ENCODE measurements around the gene RPL15. TPM values are rescaled to one million over a fixed set of nuclear protein-coding genes. Genes with fewer than 3 reads are reported as not detected.
"Not testable (repeated sequence)": the region's sequence is repeated elsewhere in the genome, so short reads cannot be mapped to it uniquely, and the experiment has no call there.

Gene RPL15
- total RNA-seq, 2 donors from 2014 or later, result 2,011 to 2,129 TPM

GRCh38 chr3:23918331-23918730 lies 1.4 kb downstream of the RPL15 start:
- not testable (repeated sequence) for H3K4me1 ChIP-seq (ENCODE audit: control insufficient read depth, insufficient read depth, low read length); H3K9me3 Mint-ChIP-seq; H3K27me3 Mint-ChIP-seq (ENCODE audit: insufficient read depth); H3K27ac ChIP-seq (ENCODE audit: low read depth, low read length); DNase-seq; H3K9me3 ChIP-seq (ENCODE audit: control insufficient read depth, low read length); H3K27me3 ChIP-seq (ENCODE audit: control insufficient read depth, insufficient read depth, low read length, poor library complexity, severe bottlenecking)
- H3K4me3 ChIP-seq (ENCODE audit: low read length), result peak overlapping the region; percentile 95
- Mint-ChIP-seq H3K4me1 (peaks cover 34% of the 10 kb centered on the region), H3K27ac (peak overlapping the region; percentile 99), H3K4me3 (peak overlapping the region; percentile 100), H3K36me3 (ENCODE audit: low read depth) (peaks cover 39% of the 10 kb centered on the region)
- WGBS, 2 experiments (ENCODE audit: insufficient coverage in 1 of 2, insufficient read length in 1 of 2), result 33 to 92% methylated on average over 1 to 12 of the region's 12 CpGs
- peaks cover 36% of the 10 kb centered on the region for H3K36me3 ChIP-seq (ENCODE audit: control insufficient read depth, insufficient read depth, low read length)
- peak overlapping the region; percentile 88 for H3K9ac ChIP-seq (ENCODE audit: extremely low read depth, low read length, poor library complexity, severe bottlenecking)

GRCh38 chr3:23919628-23920027 lies 2.7 kb downstream of the RPL15 start:
- WGBS, 2 experiments (ENCODE audit: insufficient coverage in 1 of 2, insufficient read length in 1 of 2), result 98 to 100% methylated on average over 1 to 2 of the region's 2 CpGs
- peaks cover 28% of the 10 kb centered on the region for H3K4me1 Mint-ChIP-seq
- no peak overlapping the region for H3K27ac Mint-ChIP-seq

GRCh38 chr3:23920151-23920655 lies 3.3 kb downstream of the RPL15 start:
- Histone ChIP-seq H3K4me3 (ENCODE audit: low read length) (peak overlapping the region; percentile 68), H3K27me3 (ENCODE audit: control insufficient read depth, insufficient read depth, low read length, poor library complexity, severe bottlenecking) (no peaks in the 10 kb centered on the region), H3K36me3 (ENCODE audit: control insufficient read depth, insufficient read depth, low read length) (peaks cover 32% of the 10 kb centered on the region), H3K27ac (ENCODE audit: low read depth, low read length) (no peak overlapping the region), H3K9ac (ENCODE audit: extremely low read depth, low read length, poor library complexity, severe bottlenecking) (peak overlapping the region; percentile 16), H3K4me1 (ENCODE audit: control insufficient read depth, insufficient read depth, low read length) (no peaks in the 10 kb centered on the region), H3K9me3 (ENCODE audit: control insufficient read depth, low read length) (no peaks in the 10 kb centered on the region)
- H3K4me3 Mint-ChIP-seq, result peak overlapping the region; percentile 100
- H3K27me3 Mint-ChIP-seq (ENCODE audit: insufficient read depth), result peaks cover 2% of the 10 kb centered on the region
- TF ChIP-seq CTCF (conservative IDR thresholded peaks at IDR 0.05), result no peak
- 93 to 100% methylated on average over 5 of the region's 5 CpGs for WGBS, 2 experiments (ENCODE audit: insufficient coverage in 1 of 2, insufficient read length in 1 of 2)
- H3K9me3 Mint-ChIP-seq, result no peaks in the 10 kb centered on the region
- peaks cover 39% of the 10 kb centered on the region for H3K36me3 Mint-ChIP-seq (ENCODE audit: low read depth)
- H3K27ac Mint-ChIP-seq, result no peak overlapping the region
- no peak for DNase-seq
- H3K4me1 Mint-ChIP-seq, result peaks cover 22% of the 10 kb centered on the region

More at GRCh38 chr3:23919628-23920027, 2.7 kb downstream of the RPL15 start:
- Histone ChIP-seq H3K36me3 (ENCODE audit: control insufficient read depth, insufficient read depth, low read length) (peaks cover 34% of the 10 kb centered on the region), H3K4me3 (ENCODE audit: low read length) (peak overlapping the region; percentile 68), H3K9me3 (ENCODE audit: control insufficient read depth, low read length) (no peaks in the 10 kb centered on the region), H3K27me3 (ENCODE audit: control insufficient read depth, insufficient read depth, low read length, poor library complexity, severe bottlenecking) (no peaks in the 10 kb centered on the region), H3K4me1 (ENCODE audit: control insufficient read depth, insufficient read depth, low read length) (no peaks in the 10 kb centered on the region), H3K27ac (ENCODE audit: low read depth, low read length) (no peak overlapping the region), H3K9ac (ENCODE audit: extremely low read depth, low read length, poor library complexity, severe bottlenecking) (peak overlapping the region; percentile 16)
- peaks cover 2% of the 10 kb centered on the region for H3K27me3 Mint-ChIP-seq (ENCODE audit: insufficient read depth)
- peak overlapping the region; percentile 100 for H3K4me3 Mint-ChIP-seq
- no peak for DNase-seq
- TF ChIP-seq CTCF (conservative IDR thresholded peaks at IDR 0.05), result peak; percentile 9
- no peaks in the 10 kb centered on the region for H3K9me3 Mint-ChIP-seq
- H3K36me3 Mint-ChIP-seq (ENCODE audit: low read depth), result peaks cover 39% of the 10 kb centered on the region

GRCh38 chr3:23921052-23921511 lies 4.2 kb downstream of the RPL15 start:
- H3K4me3 ChIP-seq (ENCODE audit: low read length), result no peak overlapping the region
- H3K27ac ChIP-seq (ENCODE audit: low read depth, low read length), result no peak overlapping the region
- 83 to 87% methylated on average over 2 to 3 of the region's 3 CpGs for WGBS, 2 experiments (ENCODE audit: insufficient coverage in 1 of 2, insufficient read length in 1 of 2)
- no peaks in the 10 kb centered on the region for H3K9me3 Mint-ChIP-seq
- H3K36me3 Mint-ChIP-seq (ENCODE audit: low read depth), result peaks cover 39% of the 10 kb centered on the region
- no peak for TF ChIP-seq CTCF (conservative IDR thresholded peaks at IDR 0.05)
- no peak for DNase-seq
- H3K9ac ChIP-seq (ENCODE audit: extremely low read depth, low read length, poor library complexity, severe bottlenecking), result no peak overlapping the region
- H3K27ac Mint-ChIP-seq, result no peak overlapping the region
- H3K4me1 Mint-ChIP-seq, result peaks cover 15% of the 10 kb centered on the region
- H3K36me3 ChIP-seq (ENCODE audit: control insufficient read depth, insufficient read depth, low read length), result peaks cover 32% of the 10 kb centered on the region
- H3K27me3 Mint-ChIP-seq (ENCODE audit: insufficient read depth), result no peaks in the 10 kb centered on the region
- H3K9me3 ChIP-seq (ENCODE audit: control insufficient read depth, low read length), result no peaks in the 10 kb centered on the region
- no peaks in the 10 kb centered on the region for H3K4me1 ChIP-seq (ENCODE audit: control insufficient read depth, insufficient read depth, low read length)
- no peaks in the 10 kb centered on the region for H3K27me3 ChIP-seq (ENCODE audit: control insufficient read depth, insufficient read depth, low read length, poor library complexity, severe bottlenecking)
- H3K4me3 Mint-ChIP-seq, result no peak overlapping the region
